NCI-H510A treated with DMSO at 0.1 percent for 48 hours (cell line): ENCODE data around the gene BRD4.

Experiments used
- DNase-seq: peaks from one replicate; lab custom pipeline; 2025; lab: John Stamatoyannopoulos, UW

BRD4 gene

DNA sequence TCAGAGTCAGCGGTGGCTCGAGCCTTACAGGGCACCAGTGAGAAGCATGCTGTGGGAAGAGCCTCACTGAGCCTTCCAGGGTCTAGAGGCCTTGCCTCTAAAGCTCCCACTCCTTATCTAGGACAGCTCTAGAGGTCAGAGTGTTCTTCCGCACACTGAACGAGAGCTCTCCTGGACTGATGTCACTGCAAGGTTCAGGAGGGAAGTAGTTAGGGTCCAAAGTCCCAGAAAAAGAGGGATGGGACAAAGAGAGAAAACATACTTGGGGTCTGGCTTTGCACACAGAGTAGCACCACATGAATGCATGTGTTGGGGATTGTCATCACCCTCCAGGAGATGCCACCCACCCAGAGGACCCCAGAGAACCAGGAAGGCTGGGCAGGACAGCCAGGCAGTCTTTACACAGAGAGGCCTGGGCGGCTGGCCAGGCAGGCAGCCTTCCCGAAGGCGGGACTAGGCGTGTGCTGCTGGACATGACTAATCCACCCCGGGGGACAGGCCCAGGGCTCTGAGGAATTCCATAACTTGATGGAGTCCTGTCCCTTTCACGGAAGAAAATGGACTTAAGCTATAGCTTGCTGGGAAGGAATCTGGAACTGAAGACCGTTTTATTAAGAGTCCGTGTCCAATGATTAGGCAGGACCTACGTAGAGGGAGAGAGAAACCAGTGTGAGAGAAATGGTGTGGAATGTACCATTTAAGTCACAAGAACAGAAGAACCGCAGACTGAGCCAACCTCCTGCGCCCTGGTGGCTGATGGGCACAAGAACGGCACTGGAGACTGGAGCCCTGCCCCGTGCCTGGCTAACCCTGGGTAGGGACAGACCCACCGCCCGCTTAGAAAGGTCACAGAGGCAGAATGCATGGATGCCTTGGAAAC lies 83.5 kb downstream of the BRD4 start:
- DNase-seq = no peak

DNA sequence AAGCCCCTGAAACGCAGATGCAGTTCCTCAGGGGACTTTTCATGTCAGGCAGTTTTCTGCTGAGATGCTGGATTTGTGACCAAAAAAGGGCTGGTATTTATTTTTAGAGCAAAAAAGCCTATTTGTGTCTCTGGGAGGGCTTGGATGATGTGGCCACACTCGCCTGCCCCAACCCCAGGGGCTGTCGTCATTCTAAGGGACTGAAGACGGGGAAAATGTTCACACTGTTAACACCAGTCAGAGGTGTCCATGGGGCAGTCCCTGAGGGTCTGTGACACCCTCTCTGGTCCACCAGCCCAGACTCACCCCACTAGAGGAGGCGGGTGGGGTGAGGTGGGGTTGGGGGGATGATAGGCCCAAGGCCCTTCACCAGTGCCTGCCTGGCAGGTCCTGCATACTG lies 84.2 kb downstream of the BRD4 start:
- no peak for DNase-seq

DNA sequence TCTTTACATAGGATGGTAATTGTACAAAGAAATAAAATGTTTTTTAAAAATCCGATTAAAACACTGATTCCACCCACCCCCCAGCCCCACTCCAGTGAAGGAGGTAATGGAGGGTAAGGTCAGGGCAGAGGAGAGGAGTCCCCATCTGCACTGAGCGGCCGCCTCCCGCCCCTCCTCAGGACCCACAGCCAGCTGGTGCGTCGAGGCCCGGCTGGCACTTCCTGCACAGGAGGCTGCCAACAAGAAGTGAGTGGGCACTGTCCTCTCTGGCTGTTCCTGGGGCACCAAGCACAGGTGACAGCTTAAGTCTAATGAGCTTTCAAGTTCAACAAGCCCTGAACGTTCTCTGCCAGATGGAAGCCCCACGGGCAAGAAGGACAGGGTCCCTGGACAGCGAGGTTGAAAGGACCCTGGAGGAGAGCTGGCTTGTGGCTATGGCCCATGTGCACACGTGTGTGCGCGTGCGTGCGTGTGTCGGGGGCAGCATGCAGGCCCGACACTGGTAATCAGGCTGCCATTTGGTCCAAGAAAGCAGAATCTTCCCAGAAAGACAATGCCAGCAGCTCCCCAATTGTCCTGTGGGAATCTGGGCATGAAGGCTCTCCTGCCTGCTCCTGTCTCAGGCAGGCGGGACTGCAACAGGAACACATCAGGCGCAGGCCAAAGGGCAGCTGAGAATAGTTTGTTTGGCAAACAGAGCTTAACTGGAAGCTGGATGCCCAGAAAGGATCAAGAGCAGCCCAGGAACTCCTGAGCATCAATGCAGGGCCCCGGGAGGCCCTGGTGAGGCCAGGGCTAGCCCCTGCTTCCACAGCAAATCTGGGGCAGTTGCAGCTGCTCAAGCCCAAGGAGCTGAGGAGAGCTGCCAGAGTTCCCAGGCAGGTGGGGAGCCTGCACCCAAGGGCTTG lies 85.0 kb downstream of the BRD4 start:
- DNase-seq = no peak

DNA sequence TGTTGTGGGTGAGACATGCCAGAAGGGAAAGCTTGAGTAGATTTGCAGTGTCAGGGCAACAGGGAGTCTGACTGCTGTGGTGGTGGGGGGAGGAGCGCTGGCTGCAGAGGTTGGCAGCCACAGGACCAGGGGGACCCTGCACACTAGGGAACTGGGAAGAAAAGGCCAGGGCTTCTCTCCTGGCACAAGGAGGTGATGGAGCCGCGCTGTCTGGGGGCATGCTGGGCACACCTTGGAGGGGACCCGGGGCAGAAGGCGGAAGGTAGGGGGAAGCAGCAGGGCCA lies 86.2 kb downstream of the BRD4 start:
- DNase-seq = no peak

DNA sequence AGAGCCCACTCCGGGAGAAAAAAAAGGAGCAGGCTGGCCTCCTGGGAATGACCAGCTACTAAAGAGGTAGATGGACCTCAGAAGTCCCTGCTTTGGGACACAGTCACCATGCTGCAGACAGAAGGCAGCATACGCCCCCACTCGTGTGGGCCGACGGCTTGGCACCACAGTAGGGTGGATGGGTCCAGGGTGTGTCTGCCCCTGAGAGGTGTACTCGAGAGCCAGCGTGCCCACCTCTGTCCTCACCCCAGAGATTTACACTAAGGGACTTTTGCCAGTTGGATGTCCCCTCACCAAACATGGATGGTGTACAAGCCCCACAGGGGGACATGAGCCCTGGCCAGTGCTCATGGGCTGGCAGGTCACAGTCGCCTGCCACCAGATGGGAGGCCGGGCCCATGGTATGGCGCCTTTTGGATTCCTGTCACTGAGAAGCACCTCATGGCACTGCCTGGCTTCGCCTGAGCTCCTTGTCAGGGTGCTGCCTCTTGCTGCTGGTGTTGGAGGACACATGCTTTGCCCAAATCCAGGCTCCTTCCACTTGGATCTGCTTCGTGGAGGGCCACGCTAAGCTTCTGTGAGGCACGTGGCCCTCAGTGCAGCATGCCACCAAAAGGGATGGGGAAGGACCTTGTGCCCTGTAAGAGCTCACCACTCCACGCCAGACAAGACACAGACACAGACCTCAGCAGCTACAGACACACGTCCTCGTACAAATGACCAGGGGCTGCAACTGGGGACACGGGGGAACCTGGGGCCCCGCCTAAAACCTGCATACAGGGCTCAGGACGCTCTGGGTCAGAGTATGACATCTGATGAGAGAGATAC lies 86.8 kb downstream of the BRD4 start:
- DNase-seq = no peak

DNA sequence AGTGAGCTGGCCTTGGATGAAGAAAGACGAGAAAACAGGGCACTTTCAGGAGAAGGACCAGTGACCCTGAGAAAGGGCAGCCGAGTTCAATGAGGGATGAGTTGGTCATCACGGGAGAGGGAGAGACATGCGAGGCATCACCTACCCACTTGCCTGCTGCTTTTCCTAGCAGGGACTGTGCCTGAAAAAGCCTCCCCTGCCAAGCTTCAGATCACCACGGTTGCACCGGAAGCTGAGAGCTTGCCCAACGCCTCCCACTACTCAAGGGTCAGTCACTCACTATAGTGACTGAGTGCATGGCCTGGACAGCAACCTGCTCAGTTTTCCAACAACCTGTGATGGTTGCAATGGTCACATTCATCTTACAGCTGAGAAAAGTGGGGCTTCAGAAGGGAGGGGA lies 87.5 kb downstream of the BRD4 start:
- DNase-seq = no peak

DNA sequence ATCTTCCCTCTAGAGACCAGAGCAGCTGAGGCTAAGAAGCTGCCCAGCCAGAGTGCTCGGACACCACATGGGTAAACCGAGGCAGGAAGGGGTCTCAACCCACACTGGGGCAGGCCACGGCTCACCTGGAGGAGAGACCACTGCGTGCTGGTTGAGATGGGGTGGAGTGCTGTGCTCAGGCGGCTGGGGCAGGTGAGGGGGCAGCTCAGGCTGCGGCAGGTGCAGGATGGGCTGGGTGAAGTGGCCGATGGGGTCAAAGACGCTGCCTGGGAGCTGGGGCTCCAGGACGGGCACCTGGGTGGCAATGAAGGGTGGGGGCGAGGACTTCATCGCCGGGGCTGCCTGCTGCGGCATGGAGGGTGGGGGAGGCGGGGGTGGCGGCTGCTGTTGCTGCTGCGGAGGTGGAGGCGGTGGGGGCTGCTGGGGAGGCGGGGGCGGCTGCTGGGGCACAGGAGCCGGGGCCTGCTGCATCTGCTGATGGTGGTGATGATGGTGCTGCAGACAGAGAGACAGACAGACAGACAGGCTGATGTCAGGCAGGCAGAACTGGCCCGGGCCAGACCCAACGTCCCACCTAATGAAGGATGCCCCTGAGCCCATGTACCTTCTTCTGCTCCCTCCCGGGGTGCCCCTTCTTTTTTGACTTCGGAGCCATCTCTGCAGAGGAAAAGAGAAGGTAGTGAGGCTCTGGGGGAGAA lies 88.1 kb downstream of the BRD4 start:
- no peak for DNase-seq

DNA sequence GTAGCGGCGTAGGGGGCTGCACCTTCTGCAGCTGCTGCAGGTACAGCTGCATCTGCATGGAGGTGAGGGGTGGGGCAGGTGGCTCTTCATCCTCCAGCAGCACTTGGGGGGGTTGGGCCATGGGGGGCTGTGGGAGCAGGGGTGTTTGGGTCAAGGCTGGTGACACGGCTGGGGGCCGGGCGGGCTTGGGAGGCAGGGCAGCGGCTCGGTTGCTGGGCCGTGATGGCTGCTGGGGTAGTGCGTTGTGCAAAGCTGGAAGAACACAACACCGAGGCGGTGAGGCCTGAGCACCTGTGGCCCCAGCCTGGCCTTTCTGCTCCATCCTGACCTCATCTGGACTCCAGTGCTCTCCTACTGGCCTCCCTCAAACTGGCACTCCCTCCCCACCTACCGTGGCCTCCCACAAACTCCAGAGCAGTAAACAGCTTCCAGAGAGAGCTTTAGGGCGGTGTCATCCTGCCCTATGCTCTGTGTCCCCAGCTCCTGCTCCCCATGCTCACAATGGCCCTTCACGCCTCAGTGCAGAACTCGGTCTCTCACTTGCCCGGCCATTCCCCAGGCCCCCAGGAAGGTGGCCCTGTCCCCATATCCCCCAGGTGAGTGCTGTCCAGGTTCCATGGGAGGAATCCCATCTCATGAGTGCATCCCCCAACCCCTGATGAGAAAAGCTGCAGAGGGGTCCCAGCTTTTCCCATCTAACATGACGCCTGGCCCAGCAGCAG lies 88.9 kb downstream of the BRD4 start:
- no peak for DNase-seq

DNA sequence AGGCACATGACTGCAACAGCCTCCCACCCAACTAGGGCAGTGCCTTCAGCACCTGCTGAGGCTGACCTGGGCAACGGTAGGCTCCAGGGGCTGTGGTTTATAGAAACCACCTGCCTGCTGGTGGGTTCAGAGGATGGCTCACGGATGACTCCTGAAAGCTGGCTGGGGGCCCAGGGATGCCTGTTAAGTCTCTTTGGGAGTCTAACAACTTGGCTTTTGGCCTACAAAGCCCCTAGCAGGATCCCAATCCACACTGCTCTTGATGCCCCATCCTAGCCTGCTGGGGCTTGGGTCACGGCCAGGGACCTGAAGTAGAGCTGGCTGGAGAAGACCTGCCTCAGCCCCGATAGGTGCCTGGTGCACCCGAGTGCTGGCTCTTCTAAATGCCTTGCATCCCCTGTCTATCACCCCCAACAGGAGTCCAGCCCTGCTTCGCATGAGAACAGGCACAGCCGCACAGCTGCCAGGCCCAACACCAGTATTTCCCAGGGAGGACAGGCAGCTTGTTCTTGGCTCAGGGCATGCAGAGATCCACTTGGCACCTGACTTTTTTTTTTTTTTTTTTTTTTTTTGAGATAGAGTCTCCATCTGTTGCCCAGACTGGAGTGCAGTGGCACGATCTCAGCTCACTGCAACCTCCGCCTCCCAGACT lies 91.0 kb downstream of the BRD4 start:
- no peak for DNase-seq

DNA sequence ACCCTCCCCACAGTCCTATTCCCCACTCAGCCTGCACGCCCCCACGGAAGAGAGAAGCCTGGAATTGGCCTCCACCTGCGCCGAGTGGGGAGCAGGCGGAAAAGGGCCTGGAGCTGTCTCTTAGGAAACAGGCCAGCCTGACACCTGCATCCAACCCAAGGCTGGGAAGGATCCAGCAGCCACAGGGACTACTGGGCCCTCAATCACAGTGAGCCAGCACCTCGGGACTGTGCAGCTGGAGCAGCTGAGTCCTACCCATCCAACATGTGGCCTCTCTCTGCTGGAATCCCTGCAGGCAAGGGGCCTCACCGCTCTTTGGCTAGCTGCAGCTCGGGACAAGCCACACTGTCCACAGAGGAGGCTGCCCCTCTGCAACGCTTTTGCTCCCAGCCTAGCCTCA lies 91.8 kb downstream of the BRD4 start:
- DNase-seq = no peak

DNA sequence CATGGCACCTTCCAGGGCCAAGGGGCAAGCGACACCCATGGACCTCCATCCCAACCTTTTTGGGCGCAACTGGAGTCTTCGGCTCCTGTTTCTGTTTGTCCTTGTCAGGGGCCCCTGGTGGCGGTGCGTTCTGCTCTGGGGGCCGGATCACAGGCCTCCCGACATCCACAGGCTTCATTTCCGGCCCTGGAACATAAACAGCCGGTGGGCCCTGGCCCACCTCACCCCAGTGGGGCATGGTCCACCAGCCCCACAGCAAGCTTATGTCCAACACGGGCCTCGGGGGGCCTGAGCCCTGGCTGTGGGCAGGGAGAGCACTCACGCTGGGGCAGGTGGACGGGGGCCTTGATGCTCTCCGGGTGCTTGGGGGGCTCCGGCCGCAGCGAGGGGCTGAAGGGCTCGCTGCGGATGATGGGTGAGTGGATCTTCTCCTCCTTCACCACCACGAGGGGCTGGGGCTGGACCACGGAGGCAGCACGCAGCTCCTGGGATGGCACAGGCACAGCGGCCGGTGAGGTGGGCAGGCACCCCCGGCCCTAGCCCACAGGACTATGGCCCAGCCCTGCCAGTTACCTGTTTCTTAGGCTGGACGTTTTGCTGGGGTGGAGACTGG lies 92.9 kb downstream of the BRD4 start:
- DNase-seq = no peak

DNA sequence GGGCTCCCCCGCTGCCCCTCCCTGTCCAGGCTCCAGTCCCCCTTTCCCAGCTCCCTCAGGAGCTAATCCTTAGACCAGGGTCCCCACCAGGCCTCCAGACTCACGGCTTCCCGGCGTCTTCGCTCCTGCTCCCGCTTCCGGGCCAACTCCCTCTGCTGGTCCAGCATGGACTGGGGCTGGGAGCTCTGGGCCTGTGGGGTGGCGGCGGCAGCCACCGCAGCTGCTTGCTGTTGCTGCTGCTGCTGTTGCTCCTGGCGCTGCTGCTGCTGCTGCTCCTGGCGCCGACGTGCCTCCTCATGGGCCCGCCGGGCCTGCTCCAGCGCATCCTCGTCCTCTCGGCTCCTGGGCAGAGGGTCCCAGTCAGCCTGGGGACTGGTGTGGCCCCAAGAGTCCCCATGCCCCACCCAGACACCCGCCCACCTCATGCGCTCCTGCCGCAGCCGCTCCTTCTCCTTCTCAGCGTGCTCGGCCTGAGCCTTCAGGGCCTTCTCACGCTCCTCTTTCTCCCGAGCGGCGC lies 93.6 kb downstream of the BRD4 start:
- DNase-seq = no peak

DNA sequence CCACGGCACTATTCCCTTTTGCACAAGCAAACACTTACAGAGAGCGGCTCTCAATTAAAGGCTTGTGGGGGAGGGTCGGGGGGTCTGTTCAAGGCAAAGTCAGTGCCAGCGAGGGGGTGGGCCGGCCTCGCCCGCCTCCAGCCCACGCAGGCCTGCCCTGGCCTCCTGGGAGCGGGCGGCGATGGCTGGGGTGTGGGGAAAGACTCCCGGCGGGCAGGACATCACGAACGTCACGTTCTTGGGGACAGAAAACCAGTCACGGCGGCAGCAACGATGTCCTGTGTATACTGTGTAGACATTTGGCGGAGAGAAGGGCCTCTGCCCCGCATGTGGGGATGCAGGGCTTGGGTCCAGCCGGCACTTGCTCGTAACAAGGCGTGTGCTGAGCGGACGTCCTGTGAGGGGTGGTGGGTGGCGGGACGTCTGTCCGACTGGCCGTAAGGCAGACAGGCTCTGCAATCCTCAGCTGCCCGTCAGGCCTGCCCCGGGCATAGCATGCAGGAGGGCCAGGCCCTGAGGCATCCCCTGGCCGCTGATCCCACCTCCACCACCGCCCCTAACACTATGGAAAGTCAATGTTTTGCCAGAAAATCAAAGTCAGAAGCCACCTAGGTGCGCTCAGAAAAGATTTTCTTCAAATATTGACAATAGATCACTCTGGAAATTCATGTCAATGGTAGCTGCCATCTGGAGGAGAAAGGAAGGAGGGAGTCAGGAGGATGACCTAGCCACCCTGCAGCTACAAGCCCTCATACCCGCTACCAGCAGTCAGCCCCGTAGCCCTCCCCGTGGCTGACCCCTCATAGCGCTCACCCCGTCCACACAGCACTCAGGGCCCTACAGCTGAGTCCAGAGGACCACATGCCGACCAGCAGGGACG lies 94.3 kb downstream of the BRD4 start:
- no peak for DNase-seq

DNA sequence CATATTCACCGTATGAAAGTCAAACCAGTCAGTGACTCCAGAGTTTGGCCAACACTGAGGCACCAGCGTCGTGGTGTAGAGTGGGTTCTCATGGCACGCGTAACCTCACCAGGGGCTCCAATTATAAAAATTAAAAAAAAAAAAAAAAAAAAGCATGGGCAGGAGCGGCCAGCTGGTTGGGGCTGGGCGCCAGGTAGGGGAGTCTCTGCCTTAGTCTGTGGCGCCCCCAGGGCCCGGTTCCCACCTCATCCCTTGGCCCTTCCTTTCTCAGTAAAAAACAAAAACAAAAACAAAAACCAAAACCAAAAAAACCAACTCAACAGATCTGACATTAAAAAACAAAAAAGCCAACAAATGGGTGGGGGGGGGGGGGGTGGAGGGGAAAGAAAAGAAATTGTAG lies 95.5 kb downstream of the BRD4 start:
- DNase-seq = no peak

DNA sequence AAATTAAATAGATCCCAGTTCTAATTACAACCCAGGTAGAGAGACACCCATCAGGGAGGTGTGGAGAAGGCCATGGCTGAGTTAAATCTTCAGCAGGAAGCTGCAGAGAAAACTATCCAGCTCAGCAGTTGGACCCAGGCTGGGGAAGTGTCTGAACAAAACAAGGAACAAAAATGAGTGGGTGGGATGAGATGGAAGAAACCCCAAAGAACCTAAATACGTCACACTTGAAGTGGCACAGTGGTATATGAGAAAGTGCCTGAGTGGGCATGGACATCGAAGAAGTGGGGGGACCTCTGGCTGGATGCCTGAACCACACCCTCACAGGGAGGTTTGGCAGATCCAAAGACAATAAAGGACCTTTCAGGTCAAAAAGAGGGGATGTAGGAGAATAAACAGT lies 96.6 kb downstream of the BRD4 start:
- no peak for DNase-seq

DNA sequence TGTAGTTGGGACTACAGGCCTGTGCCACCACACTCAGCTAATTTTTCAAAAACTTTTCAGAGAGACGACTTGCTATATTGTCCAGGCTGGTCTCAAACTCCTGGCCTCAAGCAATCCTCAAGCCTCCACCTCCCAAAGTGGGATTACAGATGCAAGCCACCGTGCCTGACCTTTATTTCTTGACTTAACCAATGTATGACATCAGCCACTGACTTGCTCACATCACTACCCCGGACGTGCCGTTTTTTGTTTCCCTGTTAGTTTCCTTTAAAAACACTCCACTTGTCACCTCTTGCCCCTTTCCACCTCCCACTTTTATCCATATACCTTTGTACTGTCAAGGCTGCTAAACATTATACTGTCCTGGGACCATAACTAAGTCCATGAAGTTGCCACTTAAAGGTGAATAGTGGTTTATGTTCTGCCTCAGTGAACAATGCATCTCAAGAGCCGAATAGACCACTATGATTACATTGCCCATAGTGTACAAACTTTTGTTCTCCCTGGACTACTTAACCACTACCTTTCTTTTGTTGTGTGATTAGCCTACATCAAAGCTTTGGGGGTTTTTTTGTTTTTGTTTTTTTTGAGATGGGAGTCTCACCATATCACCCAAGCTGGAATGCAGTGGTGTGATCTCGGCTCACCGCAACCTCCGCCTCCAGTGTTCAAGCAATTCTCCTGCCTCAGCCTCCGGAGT lies 97.8 kb downstream of the BRD4 start:
- DNase-seq = no peak

DNA sequence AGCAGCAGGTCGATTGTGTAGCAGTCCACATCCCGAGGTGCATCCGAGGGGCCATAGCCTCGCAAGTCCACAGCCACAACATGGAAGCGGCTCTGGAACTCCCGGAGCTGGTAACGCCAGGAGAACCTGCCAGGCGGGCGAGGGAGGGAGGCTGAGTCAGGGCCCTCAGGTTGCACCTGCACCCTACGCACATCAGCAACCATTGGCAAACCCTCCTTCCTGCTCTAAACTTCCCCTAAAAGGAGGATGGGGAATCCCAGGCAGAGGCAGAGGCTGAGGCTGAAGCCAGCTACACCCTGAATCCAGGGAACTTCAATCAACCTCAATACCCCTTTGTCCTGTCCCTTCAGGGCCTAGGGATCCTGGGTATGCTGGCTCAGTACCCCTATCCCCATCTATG lies 101.1 kb downstream of the BRD4 start:
- DNase-seq = no peak

DNA sequence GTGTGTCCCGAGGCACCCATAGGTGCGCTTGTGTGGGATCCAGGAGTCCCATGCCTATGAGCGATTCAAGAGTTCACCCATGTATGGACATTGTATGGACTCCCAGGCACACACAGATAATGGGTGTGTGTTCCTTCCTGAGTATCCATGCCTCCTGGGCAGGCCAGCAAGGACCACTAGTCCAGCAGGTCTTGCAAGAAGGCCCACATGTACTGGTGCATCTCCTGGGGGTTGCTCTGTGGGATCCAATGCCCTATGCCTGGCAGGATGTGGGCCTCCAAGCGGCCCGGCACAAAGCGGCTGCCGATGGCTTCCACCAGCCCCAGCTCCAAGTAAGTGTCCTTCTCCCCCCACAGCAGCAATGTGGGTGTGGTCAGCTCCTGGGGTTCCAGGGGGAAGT lies 105.1 kb downstream of the BRD4 start:
- no peak for DNase-seq
